ENCODE results near the gene GRAP2.

Gene GRAP2

GRCh38 chr22:39925909-39926679 is 25.2 kb downstream of the GRAP2 start:
- Histone ChIP-seq H3K36me3 (ENCODE audit: insufficient read depth, low read length) (no peaks in the 10 kb centered on the region), H3K9me3 (ENCODE audit: control insufficient read depth, insufficient read depth, low read length) (no peaks in the 10 kb centered on the region), H3K4me1 (ENCODE audit: insufficient read depth, low read length) (peaks cover 12% of the 10 kb centered on the region; the same call in 1 of the 2 replicates), H3K9ac (ENCODE audit: low read depth, low read length) (no peak overlapping the region)

DNA sequence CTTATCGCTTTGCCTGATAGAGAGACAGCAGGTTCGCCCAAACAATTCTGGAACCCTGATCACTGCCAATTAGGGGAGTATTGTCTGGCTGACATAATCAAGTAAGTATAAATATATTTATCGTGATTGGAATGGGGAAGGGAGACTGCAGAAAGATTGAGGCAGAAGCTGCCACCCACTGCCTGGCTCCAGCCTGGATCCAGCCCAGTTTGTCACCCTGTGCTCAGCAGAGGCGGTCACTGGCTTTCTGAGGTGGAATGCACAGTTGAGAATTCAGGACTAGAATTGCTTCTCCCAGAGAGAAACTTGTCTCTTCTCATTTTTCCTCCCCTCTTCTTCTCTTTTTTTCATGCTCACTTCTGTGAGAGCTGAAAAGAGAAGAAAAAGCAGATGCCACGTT is 25.9 kb downstream of the GRAP2 start:
- H3K9ac ChIP-seq (ENCODE audit: low read depth, low read length): no peak overlapping the region
- peaks cover 12% of the 10 kb centered on the region; the same call in 1 of the 2 replicates for H3K4me1 ChIP-seq (ENCODE audit: insufficient read depth, low read length)

GRCh38 chr22:39927544-39927943 is 26.7 kb downstream of the GRAP2 start:
- H3K4me1 ChIP-seq (ENCODE audit: insufficient read depth, low read length): peaks cover 12% of the 10 kb centered on the region; the same call in 1 of the 2 replicates

More for the DNA sequence above, 25.9 kb downstream of the GRAP2 start:
- no peaks in the 10 kb centered on the region for H3K36me3 ChIP-seq (ENCODE audit: insufficient read depth, low read length)
- no peaks in the 10 kb centered on the region for H3K9me3 ChIP-seq (ENCODE audit: control insufficient read depth, insufficient read depth, low read length)

GRCh38 chr22:39928536-39929520 is 27.9 kb downstream of the GRAP2 start:
- Histone ChIP-seq H3K4me1 (ENCODE audit: insufficient read depth, low read length) (peaks cover 19% of the 10 kb centered on the region), H3K36me3 (ENCODE audit: insufficient read depth, low read length) (no peaks in the 10 kb centered on the region), H3K9me3 (ENCODE audit: control insufficient read depth, insufficient read depth, low read length) (no peaks in the 10 kb centered on the region), H3K9ac (ENCODE audit: low read depth, low read length) (no peak overlapping the region)

More at GRCh38 chr22:39927544-39927943, 26.7 kb downstream of the GRAP2 start:
- Histone ChIP-seq H3K9ac (ENCODE audit: low read depth, low read length) (no peak overlapping the region), H3K9me3 (ENCODE audit: control insufficient read depth, insufficient read depth, low read length) (no peaks in the 10 kb centered on the region), H3K36me3 (ENCODE audit: insufficient read depth, low read length) (no peaks in the 10 kb centered on the region)

- Histone ChIP-seq H3K36me3 (ENCODE audit: insufficient read depth, low read length) (no peaks in the 10 kb centered on the region), H3K9me3 (ENCODE audit: control insufficient read depth, insufficient read depth, low read length) (no peaks in the 10 kb centered on the region), H3K9ac (ENCODE audit: low read depth, low read length) (no peak overlapping the region), H3K4me1 (ENCODE audit: insufficient read depth, low read length) (peaks cover 20% of the 10 kb centered on the region)
These were observed 30.4 kb downstream of the GRAP2 start for GRCh38 chr22:39931251-39931650.

- H3K36me3 ChIP-seq (ENCODE audit: insufficient read depth, low read length): no peaks in the 10 kb centered on the region
- peaks cover 12% of the 10 kb centered on the region for H3K4me1 ChIP-seq (ENCODE audit: insufficient read depth, low read length)
- no peaks in the 10 kb centered on the region for H3K9me3 ChIP-seq (ENCODE audit: control insufficient read depth, insufficient read depth, low read length)
- H3K9ac ChIP-seq (ENCODE audit: low read depth, low read length): no peak overlapping the region
These were observed 31.3 kb downstream of the GRAP2 start for GRCh38 chr22:39932166-39932565.

DNA sequence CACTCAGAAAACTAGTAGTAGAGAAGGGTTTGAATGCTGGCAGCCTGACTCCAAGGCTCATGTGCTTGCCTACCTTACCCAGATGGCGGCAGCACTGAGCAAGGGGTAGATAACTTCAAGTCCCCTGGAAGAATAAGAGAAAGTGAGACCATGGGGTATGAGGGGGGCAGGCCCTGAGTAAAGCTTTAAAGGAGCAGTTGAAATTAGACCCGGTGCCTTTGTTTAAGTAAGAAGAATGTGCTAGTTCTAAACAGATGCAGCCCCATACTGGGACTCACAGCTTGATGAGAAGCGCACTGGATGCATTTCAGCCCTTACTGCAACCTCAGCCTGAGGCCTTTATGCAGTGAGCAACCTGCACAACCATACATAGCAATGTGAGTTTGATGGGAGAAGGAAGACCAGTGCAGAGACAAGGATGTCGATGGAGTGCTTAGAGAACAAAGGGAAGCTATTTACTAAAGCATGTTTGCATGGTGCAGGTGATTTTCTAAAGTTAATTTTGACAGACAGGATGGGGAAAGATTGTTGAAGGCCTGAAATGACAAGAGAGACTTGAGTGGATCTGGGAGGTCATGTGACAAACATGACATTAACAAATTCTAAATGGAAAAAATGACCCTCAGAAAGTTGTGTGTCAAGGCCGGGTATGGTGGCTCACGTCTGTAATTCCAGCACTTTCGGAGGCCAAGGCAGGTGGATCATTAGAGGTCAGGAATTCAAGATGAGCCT is 32.2 kb downstream of the GRAP2 start:
- peaks cover 8% of the 10 kb centered on the region for H3K4me1 ChIP-seq (ENCODE audit: insufficient read depth, low read length)
- no peaks in the 10 kb centered on the region for H3K9me3 ChIP-seq (ENCODE audit: control insufficient read depth, insufficient read depth, low read length)
- H3K9ac ChIP-seq (ENCODE audit: low read depth, low read length): no peak overlapping the region
- H3K36me3 ChIP-seq (ENCODE audit: insufficient read depth, low read length): no peaks in the 10 kb centered on the region

DNA sequence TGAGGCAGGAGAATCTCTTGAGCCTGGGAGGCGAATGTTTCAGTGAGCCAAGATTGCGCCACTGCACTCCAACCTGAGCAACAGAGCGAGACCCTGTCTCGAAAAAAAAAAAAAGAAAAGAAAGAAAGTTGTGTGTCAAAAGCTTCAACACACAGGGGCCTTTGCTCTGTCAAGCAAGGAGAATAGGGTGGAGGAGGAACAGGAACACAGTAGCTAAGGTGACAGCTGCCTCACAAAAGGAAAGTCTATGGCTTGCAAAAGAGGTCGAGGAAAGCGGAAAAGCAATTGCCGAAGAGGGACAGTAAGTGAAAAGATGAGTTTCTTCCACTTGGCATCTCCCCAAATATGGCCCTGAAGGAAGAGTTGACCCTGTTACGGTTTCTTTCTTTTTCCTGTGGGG is 32.9 kb downstream of the GRAP2 start:
- Histone ChIP-seq H3K9me3 (ENCODE audit: control insufficient read depth, insufficient read depth, low read length) (no peaks in the 10 kb centered on the region), H3K9ac (ENCODE audit: low read depth, low read length) (no peak overlapping the region), H3K36me3 (ENCODE audit: insufficient read depth, low read length) (no peaks in the 10 kb centered on the region), H3K4me1 (ENCODE audit: insufficient read depth, low read length) (peaks cover 8% of the 10 kb centered on the region)

DNA sequence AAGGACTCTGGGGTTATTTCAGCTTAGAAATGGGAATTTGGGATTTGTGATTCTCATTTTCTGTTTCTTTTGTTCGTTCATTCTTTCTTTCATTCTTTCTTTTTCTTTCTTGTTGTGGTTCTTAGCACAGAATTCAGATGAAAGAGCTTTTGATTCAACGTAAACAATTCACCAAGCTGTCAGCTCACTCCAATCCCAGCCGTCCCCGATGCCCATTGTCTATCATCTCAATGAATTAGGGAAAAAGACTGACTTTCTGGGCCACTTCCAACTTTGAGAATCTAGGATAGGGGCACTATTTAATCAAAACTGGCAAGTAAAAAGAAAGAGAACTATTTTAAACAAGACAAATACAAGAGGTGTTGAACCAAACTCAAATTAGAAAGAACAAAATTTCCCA is 34.2 kb downstream of the GRAP2 start:
- peaks cover 8% of the 10 kb centered on the region for H3K4me1 ChIP-seq (ENCODE audit: insufficient read depth, low read length)
- no peaks in the 10 kb centered on the region for H3K9me3 ChIP-seq (ENCODE audit: control insufficient read depth, insufficient read depth, low read length)
- no peak overlapping the region for H3K9ac ChIP-seq (ENCODE audit: low read depth, low read length)
- no peaks in the 10 kb centered on the region for H3K36me3 ChIP-seq (ENCODE audit: insufficient read depth, low read length)

GRCh38 chr22:39935612-39936011 is 34.7 kb downstream of the GRAP2 start:
- Histone ChIP-seq H3K4me1 (ENCODE audit: insufficient read depth, low read length) (peaks cover 11% of the 10 kb centered on the region), H3K9ac (ENCODE audit: low read depth, low read length) (no peak overlapping the region), H3K36me3 (ENCODE audit: insufficient read depth, low read length) (no peaks in the 10 kb centered on the region), H3K9me3 (ENCODE audit: control insufficient read depth, insufficient read depth, low read length) (no peaks in the 10 kb centered on the region)

DNA sequence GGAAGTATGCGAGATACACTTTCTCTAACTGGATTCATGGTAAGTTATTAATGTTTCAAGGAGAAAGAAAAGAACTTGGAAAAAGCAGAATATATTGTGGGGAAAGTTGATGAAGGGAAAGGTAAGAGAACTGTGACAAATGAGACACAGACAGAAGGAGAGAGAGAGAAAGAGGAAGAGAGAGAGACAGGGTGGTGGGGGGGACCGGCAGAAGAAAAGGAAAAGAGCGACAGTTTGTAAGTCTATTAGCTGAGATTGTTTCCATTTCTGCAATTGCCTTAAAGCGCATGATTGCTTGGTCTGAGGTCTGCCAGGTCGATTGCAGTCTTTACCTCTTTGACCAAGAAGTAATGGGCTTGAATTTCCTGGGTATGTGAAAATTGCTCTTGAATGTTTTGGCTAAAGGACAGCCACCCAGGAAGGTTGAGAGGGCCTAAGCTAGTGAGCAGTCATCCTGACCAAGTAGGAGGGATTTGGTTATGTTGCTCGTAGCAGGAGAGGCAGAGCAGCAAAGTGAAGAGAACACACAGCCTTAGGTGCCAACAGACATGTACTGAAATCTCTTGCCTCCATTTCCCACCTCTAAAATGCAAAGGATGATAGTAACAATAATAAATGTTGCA is 35.8 kb downstream of the GRAP2 start:
- peaks cover 19% of the 10 kb centered on the region for H3K4me1 ChIP-seq (ENCODE audit: insufficient read depth, low read length)
- no peaks in the 10 kb centered on the region for H3K36me3 ChIP-seq (ENCODE audit: insufficient read depth, low read length)
- no peaks in the 10 kb centered on the region for H3K9me3 ChIP-seq (ENCODE audit: control insufficient read depth, insufficient read depth, low read length)

DNA sequence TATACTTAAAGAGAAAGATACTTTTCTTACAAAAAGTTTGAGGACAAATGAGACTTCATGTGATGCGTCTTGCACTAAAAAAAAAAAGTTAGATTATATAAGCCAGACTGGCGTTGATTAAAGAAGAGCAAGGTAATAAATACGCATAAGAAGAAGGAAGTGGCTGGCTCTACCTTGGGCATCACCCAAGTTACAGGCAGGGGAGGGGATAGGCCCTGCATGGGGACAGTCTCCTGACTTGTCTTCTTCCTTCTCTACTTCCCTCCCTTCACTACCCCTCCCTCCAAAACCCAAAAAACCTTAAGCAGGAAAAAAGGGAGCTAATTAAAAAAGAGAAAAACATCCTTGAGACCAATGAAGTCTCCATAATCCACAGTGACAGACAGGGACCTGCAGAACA is 37.0 kb downstream of the GRAP2 start:
- peaks cover 23% of the 10 kb centered on the region for H3K4me1 ChIP-seq (ENCODE audit: insufficient read depth, low read length)
- H3K9me3 ChIP-seq (ENCODE audit: control insufficient read depth, insufficient read depth, low read length): no peaks in the 10 kb centered on the region
- no peaks in the 10 kb centered on the region for H3K36me3 ChIP-seq (ENCODE audit: insufficient read depth, low read length)
- no peak overlapping the region for H3K9ac ChIP-seq (ENCODE audit: low read depth, low read length)

More for the DNA sequence above, 35.8 kb downstream of the GRAP2 start:
- no peak overlapping the region for H3K9ac ChIP-seq (ENCODE audit: low read depth, low read length)

DNA sequence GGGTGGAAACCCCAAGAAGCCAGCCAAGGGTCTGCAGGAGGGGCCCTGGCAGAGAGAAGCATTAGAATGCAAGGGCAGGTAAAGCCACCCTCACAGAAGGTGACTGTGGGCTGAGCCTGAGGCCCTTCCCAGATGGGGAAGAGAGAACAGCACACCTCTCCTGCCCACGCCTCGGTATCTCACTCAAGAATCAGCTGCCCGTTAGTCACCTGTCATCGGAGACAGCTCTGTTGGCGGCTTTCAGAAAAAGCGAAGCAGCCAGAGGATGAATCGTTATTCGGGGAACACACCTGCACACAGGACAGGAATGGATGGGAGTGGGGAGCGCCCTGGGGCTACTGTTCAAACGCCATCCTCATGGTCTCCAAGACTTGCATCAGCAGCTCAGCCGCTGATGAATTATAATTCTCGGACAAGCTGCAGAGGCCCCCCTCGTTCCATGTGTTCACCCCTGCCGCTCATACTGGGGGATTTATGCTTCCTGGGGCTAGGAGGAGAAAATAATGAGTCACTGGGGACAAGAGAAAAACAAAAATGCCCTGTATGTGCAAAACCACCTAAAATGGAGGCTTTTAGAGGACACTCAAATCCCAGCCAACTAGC is 37.7 kb downstream of the GRAP2 start:
- no peaks in the 10 kb centered on the region for H3K36me3 ChIP-seq (ENCODE audit: insufficient read depth, low read length)
- H3K9ac ChIP-seq (ENCODE audit: low read depth, low read length): no peak overlapping the region
- H3K9me3 ChIP-seq (ENCODE audit: control insufficient read depth, insufficient read depth, low read length): no peaks in the 10 kb centered on the region
- peaks cover 22% of the 10 kb centered on the region for H3K4me1 ChIP-seq (ENCODE audit: insufficient read depth, low read length)

Data from ES-I3 (cell line).